ENCODE results near the gene C9.
A peak's percentile ranks its signal among the peaks of the same experiment; 100 is the strongest.
"Not testable (repeated sequence)": the region's sequence is repeated elsewhere in the genome, so short reads cannot be mapped to it uniquely, and the experiment has no call there.

The C9 gene

GRCh38 chr5:39333104-39333503 is 31.2 kb downstream of the C9 start:
- FAIRE-seq (no peak), DNase-seq (ENCODE audit: low spot score) (no peak)

- FAIRE-seq, result no peak
Measured at GRCh38 chr5:39331861-39332381, 32.4 kb downstream of the C9 start.

GRCh38 chr5:39328731-39329130 is 35.6 kb downstream of the C9 start:
- no peak for FAIRE-seq
- no peak for DNase-seq (ENCODE audit: low spot score)

More at GRCh38 chr5:39331861-39332381, 32.4 kb downstream of the C9 start:
- no peak for DNase-seq (ENCODE audit: low spot score)

GRCh38 chr5:39323542-39323941 is 40.8 kb downstream of the C9 start:
- DNase-seq (ENCODE audit: low spot score) (no peak), FAIRE-seq (no peak)

GRCh38 chr5:39319395-39319794 is 44.9 kb downstream of the C9 start:
- no peak for FAIRE-seq

GRCh38 chr5:39316464-39316863 is 47.8 kb downstream of the C9 start:
- FAIRE-seq, result not testable (repeated sequence)

More at GRCh38 chr5:39319395-39319794, 44.9 kb downstream of the C9 start:
- DNase-seq (ENCODE audit: low spot score), result no peak

GRCh38 chr5:39315995-39316394 is 48.3 kb downstream of the C9 start:
- FAIRE-seq (no peak), DNase-seq (ENCODE audit: low spot score) (no peak)

More at GRCh38 chr5:39316464-39316863, 47.8 kb downstream of the C9 start:
- not testable (repeated sequence) for DNase-seq (ENCODE audit: low spot score)

- no peak for DNase-seq (ENCODE audit: low spot score)
- FAIRE-seq, result no peak
Measured at GRCh38 chr5:39314591-39314990, 49.7 kb downstream of the C9 start.

- no peak for FAIRE-seq
- DNase-seq (ENCODE audit: low spot score), result no peak
Measured at GRCh38 chr5:39309534-39309933, 54.8 kb downstream of the C9 start.

- FAIRE-seq (no peak), DNase-seq (ENCODE audit: low spot score) (no peak)
Measured at GRCh38 chr5:39302472-39302871, 61.8 kb downstream of the C9 start.

- FAIRE-seq, result no peak
Measured at GRCh38 chr5:39301406-39301805, 62.9 kb downstream of the C9 start.

GRCh38 chr5:39299962-39300361 is 64.3 kb downstream of the C9 start:
- DNase-seq (ENCODE audit: low spot score), result no peak
- no peak for FAIRE-seq

More at GRCh38 chr5:39301406-39301805, 62.9 kb downstream of the C9 start:
- DNase-seq (ENCODE audit: low spot score), result no peak

GRCh38 chr5:39294736-39295135 is 69.6 kb downstream of the C9 start:
- DNase-seq (ENCODE audit: low spot score), result no peak
- FAIRE-seq, result no peak

GRCh38 chr5:39284552-39284951 is 79.7 kb downstream of the C9 start:
- DNase-seq (ENCODE audit: low spot score), result no peak
- no peak for FAIRE-seq

GRCh38 chr5:39283231-39283818 is 81.0 kb downstream of the C9 start:
- FAIRE-seq (no peak), DNase-seq (ENCODE audit: low spot score) (peak; percentile 52)

- DNase-seq (ENCODE audit: low spot score) (no peak), FAIRE-seq (no peak)
Measured at GRCh38 chr5:39282561-39282960, 81.7 kb downstream of the C9 start.

- not testable (repeated sequence) for DNase-seq (ENCODE audit: low spot score); FAIRE-seq
Measured at GRCh38 chr5:39275865-39276264, 88.4 kb downstream of the C9 start.

- FAIRE-seq (no peak), DNase-seq (ENCODE audit: low spot score) (no peak)
Measured at GRCh38 chr5:39274398-39275085, 89.8 kb downstream of the C9 start.

GRCh38 chr5:39273314-39273954 is 90.9 kb downstream of the C9 start:
- no peak for DNase-seq (ENCODE audit: low spot score)
- no peak for FAIRE-seq

GRCh38 chr5:39272869-39273231 is 91.4 kb downstream of the C9 start:
- DNase-seq (ENCODE audit: low spot score); FAIRE-seq: not testable (repeated sequence)

- FAIRE-seq (no peak), DNase-seq (ENCODE audit: low spot score) (no peak)
Measured at GRCh38 chr5:39270225-39270848, 94.0 kb downstream of the C9 start.

- FAIRE-seq (no peak), DNase-seq (ENCODE audit: low spot score) (no peak)
Measured at GRCh38 chr5:39267186-39267585, 97.1 kb downstream of the C9 start.
